Gastrocnemius medialis (tissue), 4 donors: ENCODE measurements around the gene PPARA. TPM values are rescaled to one million over a fixed set of nuclear protein-coding genes. Genes with fewer than 3 reads are reported as not detected.

ENCODE experiments used
- ATAC-seq, 2 donors: fragments of 150-250 bp; one replicate each; pipeline ENCODE4 v1.9.1; 2016
- DNase-seq, 2 donors: peaks; one replicate each; pipeline ENCODE4 v3.0.0-alpha.2; 2019
- H3K27ac ChIP-seq, 4 donors: fragments of 200-600 bp; sonication (generic); 1 replicate in 1 of 4; 2 replicates in 3 of 4; pipeline ENCODE4 v1.5.1; 2016 to 2018; ENCODE audit warnings: mild to moderate bottlenecking in 2 of 4, moderate library complexity in 1 of 4
- H3K27me3 ChIP-seq, 3 donors: fragments of 200-600 bp; sonication (generic) in 2 of 3; 1 replicate in 1 of 3; 2 replicates in 2 of 3; pipeline versions ENCODE4 v1.5.1 to v1.6.0; 2016 to 2019; ENCODE audit warnings: mild to moderate bottlenecking in 1 of 3, moderate library complexity in 1 of 3
- H3K36me3 ChIP-seq, 2 donors: fragments of 200-600 bp; sonication (generic) in 1 of 2; one replicate each; pipeline ENCODE4 v1.5.1; 2017 to 2018
- H3K4me1 ChIP-seq, 2 donors: fragments of 200-600 bp; sonication (generic) in 1 of 2; one replicate each; pipeline ENCODE4 v1.5.1; 2016 to 2017; ENCODE audit warnings: mild to moderate bottlenecking in 2 of 2
- H3K4me3 ChIP-seq, 4 donors: fragments of 200-600 bp; sonication (generic) in 3 of 4; 1 replicate in 1 of 4; 2 replicates in 3 of 4; pipeline ENCODE4 v1.5.1; 2016 to 2019; ENCODE audit warnings: mild to moderate bottlenecking in 2 of 4
- H3K9me3 ChIP-seq, 3 donors: fragments of 200-600 bp; sonication (generic) in 2 of 3; 1 replicate in 1 of 3; 2 replicates in 2 of 3; pipeline ENCODE4 v1.5.1; 2016 to 2019
- POLR2A ChIP-seq, 2 donors: fragments of 450-650 bp; IDR thresholded peaks; one replicate each; pipeline ENCODE4 v1.6.1; 2017; ENCODE audit warnings: antibody characterized with exemption in 2 of 2, mild to moderate bottlenecking in 2 of 2, moderate library complexity in 2 of 2
- in situ Hi-C, 4 donors: fragments of 200-750 bp; cut with MboI; loops; one replicate each; pipeline versions ENCODE4 v1.15.0 to v1.8.0; 2017; ENCODE audit warnings: low sequenced_read_pairs in 4 of 4
- intact Hi-C: fragments of 100-400 bp; cut with DNase I; formaldehyde crosslinking; loops from one replicate; pipeline ENCODE4 v1.15.1; 2023; ENCODE audit warnings: low total_unique reads
- total RNA-seq, 4 donors: library from RNA; depleted of rRNA; stranded (reverse); fragments of >200 nt; gene quantifications; one replicate each; pipeline versions ENCODE4 v1.1.0 to v1.2.3, GENCODE V29; 2016
- TF ChIP-seq, protein P1 (sequence below), 5 experiments: fragments of 450-650 bp in 3 of 5; fragments of 200-600 bp in 2 of 5; sonication (generic) in 2 of 5; IDR thresholded peaks in 4 of 5; conservative IDR thresholded peaks in 1 of 5; 1 replicate in 4 of 5; 2 replicates in 1 of 5; pipeline ENCODE4 v1.5.1; 2016 to 2019; ENCODE audit warnings: antibody characterized with exemption in 5 of 5, mild to moderate bottlenecking in 3 of 5, moderate library complexity in 3 of 5

Gene PPARA
- total RNA-seq, 4 donors from 2014 or later, result 29.6 to 74.8 (median 57.9) TPM

DNA sequence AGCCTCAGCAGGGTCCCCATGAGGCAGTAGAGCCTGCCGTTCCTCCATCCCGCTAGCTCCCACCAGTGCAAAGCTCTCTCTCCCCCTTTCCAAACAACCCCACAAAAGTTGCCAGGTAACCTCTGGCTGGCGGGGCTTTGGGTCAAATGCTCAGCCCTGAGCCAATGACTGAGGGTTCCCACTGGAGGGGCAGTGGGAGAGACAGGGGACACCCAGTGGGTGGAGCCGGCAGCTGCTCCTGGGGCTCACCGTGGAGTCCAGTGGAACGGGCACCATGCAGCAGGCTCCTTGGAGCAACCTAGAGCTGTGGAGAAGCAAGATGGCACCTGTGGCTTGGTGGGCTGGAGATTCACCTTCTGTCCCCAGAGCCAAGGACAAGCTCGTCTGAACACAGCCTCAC is 25.0 kb upstream of the PPARA start:
- Histone ChIP-seq H3K27me3 (no peaks in the 10 kb centered on the region), H3K9me3 (no peaks in the 10 kb centered on the region), H3K36me3 (no peaks in the 10 kb centered on the region), H3K4me1 (peaks cover 4 to 14% of the 10 kb centered on the region in 2 donors), H3K4me3 (no peak overlapping the region), H3K27ac (no peak overlapping the region)
- intact Hi-C loops (loop anchor here (10.0 kb wide), 1 partner anchor 419 kb away; no protein-coding TSS in a partner anchor), in situ Hi-C loops (loop anchor here in 2 of 4 donors (10.0 to 25.0 kb wide), 2 partner anchors 189 to 412 kb away; partner anchors contain the start of gene CELSR1 (in 1 of the 2))
- DNase-seq (no peak), ATAC-seq (no peak)
- TF ChIP-seq POLR2A (IDR thresholded peaks at IDR 0.05), result no peak
- TF ChIP-seq, protein P1, sequence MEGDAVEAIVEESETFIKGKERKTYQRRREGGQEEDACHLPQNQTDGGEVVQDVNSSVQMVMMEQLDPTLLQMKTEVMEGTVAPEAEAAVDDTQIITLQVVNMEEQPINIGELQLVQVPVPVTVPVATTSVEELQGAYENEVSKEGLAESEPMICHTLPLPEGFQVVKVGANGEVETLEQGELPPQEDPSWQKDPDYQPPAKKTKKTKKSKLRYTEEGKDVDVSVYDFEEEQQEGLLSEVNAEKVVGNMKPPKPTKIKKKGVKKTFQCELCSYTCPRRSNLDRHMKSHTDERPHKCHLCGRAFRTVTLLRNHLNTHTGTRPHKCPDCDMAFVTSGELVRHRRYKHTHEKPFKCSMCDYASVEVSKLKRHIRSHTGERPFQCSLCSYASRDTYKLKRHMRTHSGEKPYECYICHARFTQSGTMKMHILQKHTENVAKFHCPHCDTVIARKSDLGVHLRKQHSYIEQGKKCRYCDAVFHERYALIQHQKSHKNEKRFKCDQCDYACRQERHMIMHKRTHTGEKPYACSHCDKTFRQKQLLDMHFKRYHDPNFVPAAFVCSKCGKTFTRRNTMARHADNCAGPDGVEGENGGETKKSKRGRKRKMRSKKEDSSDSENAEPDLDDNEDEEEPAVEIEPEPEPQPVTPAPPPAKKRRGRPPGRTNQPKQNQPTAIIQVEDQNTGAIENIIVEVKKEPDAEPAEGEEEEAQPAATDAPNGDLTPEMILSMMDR (IDR thresholded peaks at IDR 0.05 in 4 of 5, conservative IDR thresholded peaks at IDR 0.05 in 1 of 5), result no peak

DNA sequence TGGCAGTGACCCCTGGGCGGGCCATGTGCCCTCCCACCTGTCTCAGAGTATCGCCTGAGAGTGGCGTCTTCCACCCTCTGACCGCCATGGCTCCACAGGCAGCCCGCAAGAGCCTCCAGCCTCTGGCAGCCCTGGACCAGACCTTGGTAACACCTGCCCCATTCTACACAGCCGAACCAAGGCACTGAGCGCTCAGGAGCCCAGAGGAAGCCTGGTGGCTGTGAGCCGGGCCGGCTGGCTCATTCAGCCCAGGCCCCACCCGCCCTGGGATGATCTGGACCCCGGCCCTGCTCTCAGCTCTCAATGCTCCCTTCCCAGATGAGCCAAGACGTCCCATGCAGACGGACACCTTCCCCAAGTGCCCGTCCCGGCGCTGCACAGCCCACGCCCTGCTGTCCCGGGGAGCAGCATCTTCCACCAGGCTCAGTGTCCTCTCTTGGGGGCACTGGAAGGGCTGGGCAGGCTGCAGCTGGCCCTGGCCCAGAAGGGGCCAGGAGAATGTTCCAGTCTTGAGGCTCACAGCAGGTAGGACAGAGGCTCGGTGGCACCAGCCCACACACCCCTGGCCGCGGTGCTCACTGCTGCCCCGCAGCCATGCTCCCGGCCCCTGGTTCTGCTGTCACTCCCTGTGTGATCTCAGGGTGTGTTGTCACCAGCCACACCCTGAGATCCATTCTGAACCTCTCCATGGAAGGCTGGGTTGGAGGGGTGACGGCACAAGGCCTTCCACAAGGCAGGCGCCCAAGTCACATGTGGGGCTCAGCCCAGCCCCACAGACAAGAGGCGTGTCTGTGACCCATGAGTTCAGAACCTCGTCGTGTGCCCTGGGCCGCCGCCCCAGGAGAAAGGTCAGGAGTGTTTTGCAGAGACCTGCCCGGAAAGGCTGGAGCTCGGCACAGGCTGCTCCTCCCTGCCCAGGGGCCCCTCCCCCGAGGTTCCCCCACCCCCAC is 24.2 kb upstream of the PPARA start:
- in situ Hi-C loops (loop anchor here in 2 of 4 donors (10.0 to 25.0 kb wide), 2 partner anchors 189 to 411 kb away; partner anchors contain the start of gene CELSR1 (in 1 of the 2)), intact Hi-C loops (loop anchor here (10.0 kb wide), 1 partner anchor 419 kb away; no protein-coding TSS in a partner anchor)
- no peak for ATAC-seq

GRCh38 chr22:46126853-46127385 is 23.4 kb upstream of the PPARA start:
- in situ Hi-C loops, result loop anchor here in 2 of 4 donors (10.0 to 25.0 kb wide), 2 partner anchors 188 to 410 kb away; partner anchors contain the start of gene CELSR1 (in 1 of the 2)
- Histone ChIP-seq H3K4me3 (no peak overlapping the region), H3K27me3 (no peaks in the 10 kb centered on the region), H3K9me3 (no peaks in the 10 kb centered on the region), H3K36me3 (no peaks in the 10 kb centered on the region), H3K4me1 (peaks cover 4 to 14% of the 10 kb centered on the region in 2 donors), H3K27ac (no peak overlapping the region)
- intact Hi-C loops, result loop anchor here (10.0 kb wide), 1 partner anchor 418 kb away; no protein-coding TSS in a partner anchor
- ATAC-seq (no peak), DNase-seq (no peak)
- TF ChIP-seq POLR2A (IDR thresholded peaks at IDR 0.05), result no peak
- TF ChIP-seq, protein P1 (IDR thresholded peaks at IDR 0.05 in 4 of 5, conservative IDR thresholded peaks at IDR 0.05 in 1 of 5), result no peak

More for the DNA sequence above, 24.2 kb upstream of the PPARA start:
- H3K4me1 ChIP-seq, result peaks cover 4 to 14% of the 10 kb centered on the region in 2 donors
- H3K27me3 ChIP-seq, result no peaks in the 10 kb centered on the region
- DNase-seq, result no peak
- TF ChIP-seq, protein P1 (IDR thresholded peaks at IDR 0.05 in 4 of 5, conservative IDR thresholded peaks at IDR 0.05 in 1 of 5), result no peak
- TF ChIP-seq POLR2A (IDR thresholded peaks at IDR 0.05), result no peak
- H3K9me3 ChIP-seq, result no peaks in the 10 kb centered on the region
- no peak overlapping the region for H3K4me3 ChIP-seq
- H3K36me3 ChIP-seq, result no peaks in the 10 kb centered on the region
- H3K27ac ChIP-seq, result no peak overlapping the region

DNA sequence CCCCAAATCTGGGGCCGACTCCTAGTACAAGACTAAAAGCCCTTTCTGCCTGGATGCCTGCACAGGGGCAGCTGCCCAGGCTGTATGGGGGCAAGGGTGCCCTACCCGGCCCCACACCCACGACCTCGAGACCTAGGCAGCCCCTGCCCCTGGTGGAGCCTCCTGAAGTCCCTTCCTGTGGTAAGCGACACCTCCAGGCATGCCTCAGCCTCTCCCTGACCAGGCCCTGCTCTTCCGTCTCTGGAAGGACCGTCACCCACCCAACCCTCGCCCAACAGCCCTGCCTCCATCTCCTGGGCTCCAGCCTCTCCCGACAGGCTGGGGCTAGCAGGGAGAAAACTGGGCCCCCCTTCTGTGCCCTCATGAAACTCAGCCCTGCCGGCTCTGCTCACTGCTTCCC is 22.8 kb upstream of the PPARA start:
- ATAC-seq (no peak), DNase-seq (no peak)
- H3K9me3 ChIP-seq, result no peaks in the 10 kb centered on the region
- no peaks in the 10 kb centered on the region for H3K36me3 ChIP-seq
- in situ Hi-C loops, result loop anchor here in 2 of 4 donors (10.0 to 25.0 kb wide), 2 partner anchors 187 to 410 kb away; partner anchors contain the start of gene CELSR1 (in 1 of the 2)
- no peak for TF ChIP-seq POLR2A (IDR thresholded peaks at IDR 0.05)
- TF ChIP-seq, protein P1 (IDR thresholded peaks at IDR 0.05 in 4 of 5, conservative IDR thresholded peaks at IDR 0.05 in 1 of 5), result no peak
- H3K4me3 ChIP-seq, result no peak overlapping the region
- intact Hi-C loops, result loop anchor here (10.0 kb wide), 1 partner anchor 417 kb away; no protein-coding TSS in a partner anchor
- H3K27ac ChIP-seq, result no peak overlapping the region
- no peaks in the 10 kb centered on the region for H3K27me3 ChIP-seq
- H3K4me1 ChIP-seq, result peaks cover 2 to 13% of the 10 kb centered on the region in 2 donors
